Measurements from ENCODE around the gene BEAN1.

- TF ChIP-seq JUND (IDR thresholded peaks at IDR 0.05) (no peak), CTCF (IDR thresholded peaks at IDR 0.05 in 2 of 3, conservative IDR thresholded peaks at IDR 0.05 in 1 of 3; ENCODE audit: borderline replicate concordance in 1 of 3, insufficient read depth in 1 of 3, low read depth in 2 of 3, low read length in 2 of 3) (no peak), CEBPB (IDR thresholded peaks at IDR 0.05; ENCODE audit: low read depth) (no peak), POLR2AphosphoS5 (IDR thresholded peaks at IDR 0.05; ENCODE audit: low read depth, low read length) (no peak), POLR2A (IDR thresholded peaks at IDR 0.05; ENCODE audit: borderline replicate concordance, extremely low read depth, insufficient read depth, insufficient read length) (no peak)
These were observed 81.3 kb downstream of the BEAN1 start for GRCh38 chr16:66508248-66508913.

Data from HCT116 (cell line).